SK-N-SH (cell line): ENCODE results near the gene NDUFS8. TPM values are rescaled to one million over a fixed set of nuclear protein-coding genes. Genes with fewer than 3 reads are reported as not detected.

Experiments used
- CTCF ChIA-PET: fragments of 300-600, 350-600 bp; formaldehyde crosslinking; extraction: SDS; loops from one replicate; lab custom pipeline; 2021; lab: Yijun Ruan, JAX
- POLR2A ChIA-PET: fragments of 350-600 bp; sonication (Branson Sonifier 250); formaldehyde crosslinking; extraction: SDS; loops from one replicate; lab custom pipeline; 2020; ENCODE audit warnings: antibody characterized with exemption, inconsistent platforms; lab: Yijun Ruan, JAX
- DNase-seq: peaks from one replicate; pipeline ENCODE4 v3.0.0; 2012
- H2AFZ ChIP-seq: fragments of 200-600 bp; sonication (generic); 2 replicates; pipeline ENCODE4 v1.8.1; 2016; ENCODE audit warnings: antibody characterized with exemption, mild to moderate bottlenecking, low read depth
- H3F3A ChIP-seq: fragments of 200-600 bp; sonication (generic); replicated peaks from 2 replicates; pipeline ENCODE3; 2016; ENCODE audit warnings: antibody characterized with exemption, mild to moderate bottlenecking; ENCODE audit not compliant: insufficient read depth
- H3K27ac ChIP-seq, 2 experiments: fragments of 200-500 bp in 1 of 2; fragments of 200-600 bp in 1 of 2; sonication (Bioruptor generic) in 1 of 2; sonication (generic), shearing (Covaris generic) in 1 of 2; 2 replicates each; pipeline versions ENCODE4 v1.5.1 to v1.6.1; 2014 to 2016; ENCODE audit warnings: low read depth in 2 of 2, inconsistent platforms in 1 of 2, low read length in 1 of 2, mild to moderate bottlenecking in 1 of 2, mixed read lengths in 1 of 2
- H3K27me3 ChIP-seq: fragments of 200-600 bp; sonication (generic), shearing (Covaris generic); 2 replicates; pipeline ENCODE4 v1.6.1; 2016; ENCODE audit warnings: mixed run types; ENCODE audit not compliant: insufficient read depth
- H3K36me3 ChIP-seq, 2 experiments: fragments of 200-500 bp in 1 of 2; fragments of 200-600 bp in 1 of 2; sonication (Bioruptor generic) in 1 of 2; sonication (generic) in 1 of 2; replicated peaks in 1 of 2; 2 replicates each; pipeline versions ENCODE3 to v1.5.1; 2014 to 2016; ENCODE audit warnings: low read length in 1 of 2, mild to moderate bottlenecking in 1 of 2; ENCODE audit not compliant: insufficient read depth in 2 of 2, control insufficient read depth in 1 of 2
- H3K4me1 ChIP-seq, 2 experiments: fragments of 200-500 bp in 1 of 2; fragments of 200-600 bp in 1 of 2; sonication (Bioruptor generic) in 1 of 2; sonication (generic), shearing (Covaris generic) in 1 of 2; 2 replicates each; pipeline versions ENCODE4 v1.5.1 to v1.6.1; 2014 to 2016; ENCODE audit warnings: low read depth in 1 of 2, low read length in 1 of 2, mixed run types in 1 of 2; ENCODE audit not compliant: insufficient read depth in 2 of 2, control insufficient read depth in 1 of 2
- H3K4me2 ChIP-seq: fragments of 200-600 bp; sonication (generic), shearing (Covaris generic); 2 replicates; pipeline ENCODE4 v1.6.1; 2017; ENCODE audit warnings: mixed run types
- H3K4me3 ChIP-seq, 2 experiments: fragments of 200-500 bp in 1 of 2; fragments of 200-600 bp in 1 of 2; sonication (Bioruptor generic) in 1 of 2; sonication (generic), shearing (Covaris generic) in 1 of 2; 2 replicates each; pipeline versions ENCODE4 v1.5.1 to v1.8.1; 2014 to 2016; ENCODE audit warnings: low read depth in 2 of 2, inconsistent platforms in 1 of 2, low read length in 1 of 2, mild to moderate bottlenecking in 1 of 2, mixed read lengths in 1 of 2, moderate library complexity in 1 of 2
- H3K79me2 ChIP-seq: fragments of 200-600 bp; sonication (generic); 2 replicates; pipeline ENCODE4 v1.8.1; 2017; ENCODE audit warnings: mild to moderate bottlenecking; ENCODE audit not compliant: insufficient read depth
- H3K9ac ChIP-seq: fragments of 200-600 bp; sonication (generic); 2 replicates; pipeline ENCODE4 v1.6.1; 2017; ENCODE audit warnings: mixed run types
- H3K9me2 ChIP-seq: fragments of 200-600 bp; sonication (generic); 2 replicates; pipeline ENCODE4 v1.6.1; 2017; ENCODE audit warnings: mixed run types
- H3K9me3 ChIP-seq: fragments of 200-600 bp; sonication (generic); 2 replicates; pipeline ENCODE4 v1.6.1; 2017; ENCODE audit warnings: mixed run types, mild to moderate bottlenecking, moderate library complexity
- H4K20me1 ChIP-seq: fragments of 200-600 bp; sonication (generic); 2 replicates; pipeline ENCODE4 v1.6.1; 2017; ENCODE audit warnings: mild to moderate bottlenecking, mixed run types; ENCODE audit not compliant: insufficient read depth
- FOXM1 ChIP-seq: IDR thresholded peaks from 2 replicates; pipeline ENCODE4 v1.4.0; 2012; ENCODE audit warnings: low read depth, mild to moderate bottlenecking
- GABPA ChIP-seq: IDR thresholded peaks from 2 replicates; pipeline ENCODE4 v1.4.0; 2012; ENCODE audit warnings: low read depth, mild to moderate bottlenecking
- JUND ChIP-seq: IDR thresholded peaks from 2 replicates; pipeline ENCODE4 v1.4.0; 2012
- MEF2A ChIP-seq: IDR thresholded peaks from 2 replicates; pipeline ENCODE4 v1.4.0; 2012; ENCODE audit warnings: low read depth, borderline replicate concordance
- POLR2AphosphoS5 ChIP-seq: IDR thresholded peaks from 2 replicates; pipeline ENCODE4 v1.6.1; 2012; ENCODE audit warnings: low read depth, low read length
- RXRA ChIP-seq: IDR thresholded peaks from 2 replicates; pipeline ENCODE4 v1.4.0; 2012; ENCODE audit warnings: low read depth, mild to moderate bottlenecking, borderline replicate concordance
- SIN3A ChIP-seq: IDR thresholded peaks from 2 replicates; pipeline ENCODE4 v1.6.1; 2012; ENCODE audit warnings: low read depth, mild to moderate bottlenecking, low read length, moderate library complexity, borderline replicate concordance
- TAF1 ChIP-seq: IDR thresholded peaks from 2 replicates; pipeline ENCODE4 v1.6.1; 2012; ENCODE audit warnings: low read depth, mild to moderate bottlenecking, low read length, moderate library complexity, borderline replicate concordance
- YY1 ChIP-seq: IDR thresholded peaks from 2 replicates; pipeline ENCODE4 v1.4.0; 2012; ENCODE audit warnings: low read depth, mild to moderate bottlenecking
- WGBS: methylation state at CpG from one replicate; pipeline ENCODE4 v1.1.6; 2017; ENCODE audit warnings: low lambda C conversion rate; 5-methylcytosine and 5-hydroxymethylcytosine counted together
- polyA plus RNA-seq, 3 experiments: library from polyadenylated mRNA; depleted of rRNA; stranded (reverse); fragments of >200 nt; gene quantifications; 2 replicates each; pipeline ENCODE4 v1.2.3, GENCODE V29; 2012
- TF ChIP-seq, protein P1 (sequence below): fragments of 150-350 bp; IDR thresholded peaks from 2 replicates; pipeline ENCODE4 v1.6.1; 2016; ENCODE audit warnings: mild to moderate bottlenecking, low read depth, low read length
- TF ChIP-seq, protein P2 (sequence below): IDR thresholded peaks from 2 replicates; pipeline ENCODE4 v1.4.0; 2012; ENCODE audit warnings: low read depth
- TF ChIP-seq, protein P3 (sequence below): fragments of 200-600 bp; sonication (generic); IDR thresholded peaks from 2 replicates; pipeline ENCODE4 v1.6.1; 2017; ENCODE audit warnings: antibody characterized with exemption, mild to moderate bottlenecking, moderate library complexity

Gene NDUFS8
- polyA plus RNA-seq, 1 of the 3 experiments (the other 2 are of a cell fraction) = 123 TPM

DNA sequence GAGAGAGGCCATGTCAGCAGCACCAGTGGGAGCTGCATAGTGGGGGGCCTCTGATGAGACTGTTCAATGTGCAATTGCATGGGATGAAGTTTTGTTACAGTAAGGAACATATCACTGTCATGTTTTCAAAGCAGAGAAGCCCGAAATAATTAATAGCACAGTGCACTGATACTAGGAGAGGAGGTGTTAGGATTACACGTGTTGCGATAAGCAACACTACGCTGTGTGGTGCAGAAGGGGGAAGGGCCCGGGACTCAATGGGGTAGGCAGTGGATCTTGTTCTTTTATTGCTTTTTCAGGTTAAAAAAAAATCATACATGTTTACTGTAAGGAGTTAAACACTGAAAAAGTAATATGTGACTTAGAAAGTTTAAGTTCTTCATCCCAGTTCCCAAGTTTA, 37.5 kb downstream of the NDUFS8 start:
- no peak overlapping the region for H3K4me3 ChIP-seq
- CTCF ChIA-PET = no interaction called here
- H4K20me1 ChIP-seq = no peaks in the 10 kb centered on the region
- H3K79me2 ChIP-seq = no peaks in the 10 kb centered on the region
- H3K27ac ChIP-seq = no peak overlapping the region
- no peaks in the 10 kb centered on the region for H3K4me1 ChIP-seq
- H2AFZ ChIP-seq = no peak overlapping the region
- POLR2A ChIA-PET = no interaction called here
- WGBS = 92% methylated on average over 5 of the region's 5 CpGs
- H3K9me2 ChIP-seq = no peaks in the 10 kb centered on the region
- H3K9ac ChIP-seq = no peak overlapping the region
- no peaks in the 10 kb centered on the region for H3K27me3 ChIP-seq
- TF ChIP-seq, protein P1, sequence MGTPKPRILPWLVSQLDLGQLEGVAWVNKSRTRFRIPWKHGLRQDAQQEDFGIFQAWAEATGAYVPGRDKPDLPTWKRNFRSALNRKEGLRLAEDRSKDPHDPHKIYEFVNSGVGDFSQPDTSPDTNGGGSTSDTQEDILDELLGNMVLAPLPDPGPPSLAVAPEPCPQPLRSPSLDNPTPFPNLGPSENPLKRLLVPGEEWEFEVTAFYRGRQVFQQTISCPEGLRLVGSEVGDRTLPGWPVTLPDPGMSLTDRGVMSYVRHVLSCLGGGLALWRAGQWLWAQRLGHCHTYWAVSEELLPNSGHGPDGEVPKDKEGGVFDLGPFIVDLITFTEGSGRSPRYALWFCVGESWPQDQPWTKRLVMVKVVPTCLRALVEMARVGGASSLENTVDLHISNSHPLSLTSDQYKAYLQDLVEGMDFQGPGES = no peak
- TF ChIP-seq RXRA (no peak), JUND (no peak), SIN3A (no peak), GABPA (no peak), POLR2AphosphoS5 (no peak)
- peaks cover 20 to 43% of the 10 kb centered on the region in 2 experiments for H3K36me3 ChIP-seq
- H3K9me3 ChIP-seq = no peaks in the 10 kb centered on the region
- H3K4me2 ChIP-seq = no peak overlapping the region
- DNase-seq = no peak
- no peaks in the 10 kb centered on the region for H3F3A ChIP-seq

DNA sequence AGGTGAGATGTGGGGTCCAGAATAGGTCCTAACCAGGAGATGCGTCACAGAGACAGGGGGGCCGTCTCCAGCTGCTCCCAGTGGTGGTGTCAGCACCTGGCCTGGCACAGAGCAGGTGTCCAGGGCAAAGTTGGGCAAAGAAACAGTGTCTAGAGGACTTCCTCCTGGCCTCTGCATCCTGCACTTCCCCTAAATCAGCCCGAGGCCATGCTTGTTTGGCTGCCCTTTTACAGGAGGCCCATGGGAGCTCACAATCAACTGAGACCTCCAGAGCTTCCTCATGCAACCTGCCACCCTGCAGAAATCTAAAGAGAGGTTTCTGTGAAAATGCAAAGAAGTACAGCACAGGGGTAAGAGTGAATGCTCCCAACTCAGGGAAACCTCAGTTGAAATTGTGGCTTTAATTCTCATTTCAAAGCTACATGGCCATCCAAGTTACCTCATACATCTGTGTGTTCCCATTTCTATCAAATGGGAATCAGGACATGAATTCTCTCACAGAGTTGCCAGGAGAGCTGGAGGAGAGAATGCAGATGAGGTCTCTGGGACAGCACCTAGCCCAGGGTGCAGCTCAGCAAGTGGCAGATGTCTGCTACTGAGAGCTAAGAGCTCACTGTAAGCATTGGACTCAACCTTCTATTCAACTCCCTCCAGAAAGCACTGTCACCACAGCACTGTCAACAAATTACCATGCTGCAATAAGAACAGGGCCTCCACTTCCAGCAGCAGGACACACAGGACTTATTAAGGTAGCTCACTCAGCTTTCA, 41.0 kb downstream of the NDUFS8 start:
- H3K4me2 ChIP-seq = no peak overlapping the region
- TF ChIP-seq MEF2A (no peak), FOXM1 (no peak), SIN3A (no peak), TAF1 (no peak), POLR2AphosphoS5 (no peak), YY1 (no peak)
- TF ChIP-seq, protein P2, sequence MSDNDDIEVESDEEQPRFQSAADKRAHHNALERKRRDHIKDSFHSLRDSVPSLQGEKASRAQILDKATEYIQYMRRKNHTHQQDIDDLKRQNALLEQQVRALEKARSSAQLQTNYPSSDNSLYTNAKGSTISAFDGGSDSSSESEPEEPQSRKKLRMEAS = no peak
- TF ChIP-seq, protein P3, sequence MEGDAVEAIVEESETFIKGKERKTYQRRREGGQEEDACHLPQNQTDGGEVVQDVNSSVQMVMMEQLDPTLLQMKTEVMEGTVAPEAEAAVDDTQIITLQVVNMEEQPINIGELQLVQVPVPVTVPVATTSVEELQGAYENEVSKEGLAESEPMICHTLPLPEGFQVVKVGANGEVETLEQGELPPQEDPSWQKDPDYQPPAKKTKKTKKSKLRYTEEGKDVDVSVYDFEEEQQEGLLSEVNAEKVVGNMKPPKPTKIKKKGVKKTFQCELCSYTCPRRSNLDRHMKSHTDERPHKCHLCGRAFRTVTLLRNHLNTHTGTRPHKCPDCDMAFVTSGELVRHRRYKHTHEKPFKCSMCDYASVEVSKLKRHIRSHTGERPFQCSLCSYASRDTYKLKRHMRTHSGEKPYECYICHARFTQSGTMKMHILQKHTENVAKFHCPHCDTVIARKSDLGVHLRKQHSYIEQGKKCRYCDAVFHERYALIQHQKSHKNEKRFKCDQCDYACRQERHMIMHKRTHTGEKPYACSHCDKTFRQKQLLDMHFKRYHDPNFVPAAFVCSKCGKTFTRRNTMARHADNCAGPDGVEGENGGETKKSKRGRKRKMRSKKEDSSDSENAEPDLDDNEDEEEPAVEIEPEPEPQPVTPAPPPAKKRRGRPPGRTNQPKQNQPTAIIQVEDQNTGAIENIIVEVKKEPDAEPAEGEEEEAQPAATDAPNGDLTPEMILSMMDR = no peak
- TF ChIP-seq, all 33 proteins: peak for 0
- H3K4me3 ChIP-seq = no peak overlapping the region
- 87% methylated on average over 2 of the region's 3 CpGs for WGBS
- H3K79me2 ChIP-seq = no peaks in the 10 kb centered on the region
- ChIA-PET POLR2A (no interaction called here), CTCF (interaction anchor here (0.8 kb wide), 1 partner anchor 77 kb away, joined by 3 read pairs; no protein-coding TSS in a partner anchor)
- peaks cover 15 to 24% of the 10 kb centered on the region in 2 experiments for H3K36me3 ChIP-seq
- H3K9me3 ChIP-seq = no peaks in the 10 kb centered on the region
- no peak for DNase-seq
- H2AFZ ChIP-seq = no peak overlapping the region
- H3K9ac ChIP-seq = no peak overlapping the region
- no peak overlapping the region for H3K27ac ChIP-seq
- no peaks in the 10 kb centered on the region for H3F3A ChIP-seq
- H3K4me1 ChIP-seq = no peaks in the 10 kb centered on the region
- H3K9me2 ChIP-seq = no peaks in the 10 kb centered on the region
- no peaks in the 10 kb centered on the region for H3K27me3 ChIP-seq
- H4K20me1 ChIP-seq = no peaks in the 10 kb centered on the region
